GM12872 (cell line): ENCODE measurements around the gene MALT1.

Experiments
- CTCF ChIP-seq: IDR thresholded peaks from 3 replicates; pipeline ENCODE4 v1.5.1; 2011; ENCODE audit warnings: low read depth, mild to moderate bottlenecking, low read length, moderate library complexity; ENCODE audit not compliant: insufficient read depth

The MALT1 gene

GRCh38 chr18:58715540-58715939, 44.3 kb downstream of the MALT1 start:
- TF ChIP-seq CTCF, result no peak

- TF ChIP-seq CTCF, result no peak
Observed at GRCh38 chr18:58716060-58716756, 44.9 kb downstream of the MALT1 start.

DNA sequence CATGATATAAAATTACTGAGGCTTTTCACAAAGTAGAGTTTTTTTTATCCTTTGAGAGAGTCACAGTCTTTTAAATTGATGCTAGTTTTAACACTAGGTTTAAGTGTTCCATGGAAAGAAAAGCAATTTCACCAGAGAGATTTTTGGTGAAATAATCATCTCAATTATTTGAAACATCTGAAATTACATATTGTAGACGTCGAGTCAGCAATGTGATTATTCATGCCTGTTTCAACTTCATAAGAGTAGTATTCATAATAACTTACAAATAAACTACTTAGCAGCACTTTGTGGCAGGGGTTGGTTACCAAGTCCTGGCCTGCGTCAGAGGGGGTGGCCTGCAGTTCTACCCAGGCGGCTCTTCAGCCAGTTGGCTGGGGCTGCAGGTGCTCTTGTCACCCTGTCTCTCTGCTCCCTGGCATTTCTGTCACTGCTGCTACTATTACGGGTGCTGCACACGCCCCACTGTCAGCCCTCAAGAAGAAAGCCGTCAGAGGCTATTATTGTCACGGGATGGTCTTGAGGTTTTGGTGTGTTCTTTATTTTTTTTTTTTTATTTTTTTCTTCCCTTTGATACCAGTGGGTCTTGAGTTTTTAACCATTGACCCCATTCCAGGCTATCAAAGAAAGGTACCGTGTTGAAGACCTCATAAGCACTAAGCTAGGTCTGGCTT, 50.4 kb downstream of the MALT1 start:
- no peak for TF ChIP-seq CTCF

DNA sequence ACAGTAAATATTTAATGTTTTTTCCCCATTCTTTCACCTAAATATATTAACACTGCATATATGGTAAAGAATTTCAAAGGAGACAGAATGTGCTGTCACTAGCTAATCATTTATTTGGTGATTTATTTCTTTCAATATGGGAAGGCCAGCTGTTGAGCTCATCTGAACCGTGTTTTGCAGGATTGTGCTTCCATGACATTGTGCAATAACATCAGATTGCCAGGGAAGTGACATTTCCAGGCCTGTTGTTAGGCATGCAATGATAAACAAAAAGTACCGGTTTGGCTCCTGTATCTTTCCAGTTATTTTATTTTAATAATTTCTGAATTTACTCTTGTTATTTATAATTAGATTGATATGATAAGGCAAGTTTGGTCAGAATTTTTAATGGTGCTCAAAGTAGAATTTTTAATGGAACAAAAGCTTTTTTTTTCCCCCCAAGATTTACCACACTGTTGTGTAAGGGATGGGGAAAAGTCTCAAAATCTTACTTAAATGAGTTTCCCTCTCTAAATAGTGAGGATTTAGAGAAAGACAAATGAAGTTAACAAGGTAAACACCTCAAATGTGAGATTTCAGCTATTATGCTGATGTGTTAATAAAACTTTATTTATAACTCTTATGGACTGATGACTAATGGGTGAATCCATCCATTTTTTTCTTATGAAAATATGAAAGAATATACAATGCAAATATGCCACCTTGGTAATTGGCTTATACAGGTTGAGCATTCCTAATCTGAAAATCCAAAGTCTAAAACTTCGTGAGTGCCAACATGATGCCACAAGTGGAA, 52.7 kb downstream of the MALT1 start:
- TF ChIP-seq CTCF, result no peak

DNA sequence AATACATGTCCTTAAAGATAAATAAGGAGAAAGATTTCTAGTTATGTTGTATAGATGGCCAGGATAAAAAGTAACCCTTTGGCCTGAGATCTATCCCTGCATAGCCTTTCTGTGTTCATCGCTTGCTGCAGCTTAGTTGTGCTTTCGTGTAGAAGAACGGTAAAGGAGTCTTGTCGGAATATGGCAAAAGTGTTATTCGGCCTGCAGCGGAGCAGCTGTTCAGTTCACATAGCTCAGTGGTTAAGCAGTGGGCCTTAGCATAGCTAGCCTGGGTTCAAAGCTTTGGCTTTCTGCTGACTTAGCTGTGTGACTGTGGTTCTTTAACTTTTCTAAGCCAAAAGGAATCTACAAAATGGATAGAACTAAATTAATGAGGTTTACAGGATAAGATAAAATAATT, 55.4 kb downstream of the MALT1 start:
- TF ChIP-seq CTCF, result no peak

GRCh38 chr18:58727776-58728500, 56.7 kb downstream of the MALT1 start:
- no peak for TF ChIP-seq CTCF

DNA sequence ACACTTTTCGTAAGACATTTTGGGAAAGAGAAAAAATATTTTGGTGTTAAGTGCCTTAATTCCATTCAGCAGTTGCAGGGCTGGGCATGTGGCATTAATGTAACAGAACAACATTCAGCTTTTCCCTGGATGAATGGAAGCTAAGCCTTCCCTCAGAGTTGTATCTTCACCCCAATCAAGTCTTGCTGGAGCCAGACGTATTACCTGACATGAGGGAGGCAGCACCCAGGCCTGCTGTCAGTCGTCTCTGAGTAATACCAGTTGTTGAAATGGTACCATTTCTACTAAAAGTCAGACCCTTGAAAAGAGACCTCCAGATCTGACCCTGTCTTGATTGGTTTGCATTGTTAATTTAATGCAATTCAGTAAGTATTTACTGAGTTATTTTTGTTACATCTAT, 57.5 kb downstream of the MALT1 start:
- TF ChIP-seq CTCF, result no peak
